ENCODE measurements around the gene RASL12.
"Not testable (repeated sequence)": the region's sequence is repeated elsewhere in the genome, so short reads cannot be mapped to it uniquely, and the experiment has no call there.

Gene RASL12

DNA sequence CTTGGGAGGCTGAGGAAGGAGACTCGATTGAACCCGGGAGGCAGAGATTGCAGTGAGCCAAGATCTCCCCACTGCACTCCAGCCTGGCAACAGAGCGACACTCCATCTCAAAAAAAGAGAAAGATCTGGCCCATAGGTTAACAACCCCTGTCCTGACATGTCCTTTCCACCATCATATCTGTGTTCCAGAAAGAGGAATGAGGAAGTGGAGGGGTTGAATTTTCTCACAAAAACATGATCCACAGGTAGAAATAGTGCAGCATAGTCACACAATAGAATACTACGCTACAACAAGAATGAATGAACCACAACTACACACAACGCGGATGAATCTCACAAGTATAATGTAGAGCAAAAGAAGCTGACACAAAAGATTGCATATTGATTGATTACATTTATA lies 27.3 kb downstream of the RASL12 start:
- no peak for DNase-seq
- in situ Hi-C loops (cut with MboI; ENCODE audit: low pct_unique_long_range_greater_than_20kb, low sequenced_read_pairs) = no loop called here

DNA sequence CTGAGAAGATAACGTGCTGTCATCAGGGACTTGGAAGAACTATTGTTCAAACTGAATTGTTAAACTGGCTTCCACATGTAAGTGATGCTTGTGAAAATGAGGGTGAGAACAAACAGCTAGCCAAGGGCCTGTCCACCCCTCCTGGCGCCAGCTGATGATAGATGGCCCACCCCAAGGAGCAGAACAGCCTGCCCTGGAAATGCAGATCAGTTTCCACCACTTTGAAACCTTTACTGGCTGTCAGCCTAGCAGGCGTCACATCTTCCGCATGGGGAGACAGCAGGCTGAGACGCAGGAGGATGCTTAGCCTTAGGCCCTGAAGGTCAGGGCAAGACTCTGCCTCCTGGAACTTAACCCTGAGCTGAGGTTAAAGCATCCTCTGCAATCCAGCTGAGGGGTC lies 29.0 kb downstream of the RASL12 start:
- DNase-seq = no peak
- in situ Hi-C loops (cut with MboI; ENCODE audit: low pct_unique_long_range_greater_than_20kb, low sequenced_read_pairs) = no loop called here

DNA sequence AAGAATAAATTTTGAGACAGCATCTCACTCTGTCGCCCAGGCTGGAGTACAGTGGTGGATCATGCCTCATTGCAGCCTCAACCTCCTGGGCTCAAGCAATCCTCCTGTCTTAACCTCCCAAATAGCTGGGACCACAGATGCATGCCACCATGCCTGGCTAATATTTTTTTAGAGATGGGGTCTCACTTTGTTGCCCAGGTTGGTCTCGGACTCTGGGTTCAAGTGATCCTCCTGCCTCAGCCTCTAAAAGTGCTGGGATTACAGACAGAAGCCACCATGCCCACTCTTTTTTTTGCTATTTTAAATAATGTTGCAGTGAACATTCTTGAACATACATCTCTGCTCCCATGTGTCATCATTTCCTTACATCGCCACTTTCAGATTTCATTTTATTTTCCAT lies 29.4 kb downstream of the RASL12 start:
- in situ Hi-C loops (cut with MboI; ENCODE audit: low pct_unique_long_range_greater_than_20kb, low sequenced_read_pairs) = no loop called here

DNA sequence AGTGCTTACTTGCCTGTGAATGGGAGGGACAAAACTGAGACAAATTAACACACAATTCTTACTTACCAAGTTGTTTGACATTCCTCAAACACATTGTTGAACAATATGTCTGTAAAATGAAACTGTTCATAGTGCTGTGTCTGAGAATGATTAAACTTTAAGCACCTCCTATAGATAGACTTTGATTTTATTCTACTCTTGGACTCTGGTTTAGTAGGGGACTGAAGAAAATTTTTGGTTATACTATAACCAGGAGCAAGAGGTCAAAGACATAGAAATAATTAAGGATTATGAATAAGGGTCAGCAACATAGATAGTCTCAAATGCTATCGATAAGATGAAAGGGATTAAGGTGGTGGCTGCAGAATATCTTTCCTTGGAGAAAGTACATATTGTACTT lies 30.5 kb downstream of the RASL12 start:
- in situ Hi-C loops (cut with MboI; ENCODE audit: low pct_unique_long_range_greater_than_20kb, low sequenced_read_pairs) = no loop called here

More for the DNA sequence above, 29.4 kb downstream of the RASL12 start:
- no peak for DNase-seq

DNA sequence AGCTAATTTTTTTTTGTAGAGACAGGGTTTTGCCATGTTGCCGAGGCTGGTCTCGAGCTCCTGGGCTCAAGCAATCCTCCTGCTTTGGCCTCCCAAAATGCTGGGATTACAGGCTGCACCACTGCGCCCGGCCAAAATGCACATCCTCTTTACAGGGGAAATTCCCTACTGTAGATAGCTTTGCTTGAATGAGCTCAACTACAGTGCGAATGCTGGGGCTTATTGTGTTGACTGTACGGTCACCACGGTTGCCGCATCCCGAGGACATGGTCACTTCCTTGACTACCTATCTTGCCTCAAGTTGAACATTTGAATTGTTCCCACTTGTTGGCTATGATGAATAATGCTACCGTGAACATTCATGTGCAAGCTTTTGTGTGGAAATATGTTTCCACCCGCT lies 33.1 kb downstream of the RASL12 start:
- DNase-seq = no peak
- in situ Hi-C loops (cut with MboI; ENCODE audit: low pct_unique_long_range_greater_than_20kb, low sequenced_read_pairs) = no loop called here

More for the DNA sequence above, 30.5 kb downstream of the RASL12 start:
- DNase-seq = no peak

DNA sequence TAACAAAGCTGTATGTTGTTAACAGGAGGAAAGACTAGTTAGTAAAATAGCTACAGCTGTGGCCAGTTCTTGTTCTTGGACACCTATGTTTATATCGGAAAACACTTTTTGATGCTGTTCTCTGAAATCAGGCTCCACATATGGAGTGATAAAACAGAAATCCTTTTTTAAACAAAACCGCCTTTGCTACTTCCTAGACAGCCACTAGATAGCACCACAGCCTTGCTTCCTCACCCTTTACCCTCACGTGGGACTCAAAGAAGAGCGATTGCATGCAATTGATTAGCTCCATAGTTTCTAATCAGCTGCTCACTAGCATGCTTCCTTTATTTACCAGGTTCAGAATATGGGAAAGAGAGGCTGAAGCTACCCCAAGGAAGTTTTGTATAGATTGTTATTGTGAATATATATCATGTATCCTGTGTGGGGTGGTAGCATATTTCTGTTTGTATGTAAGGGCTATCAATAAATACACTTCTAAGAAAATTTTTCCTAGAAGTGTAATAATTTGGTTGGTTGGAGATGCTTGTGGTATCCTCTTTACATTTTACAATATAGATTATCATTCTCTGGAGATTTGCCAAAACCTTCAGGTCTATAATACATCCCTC lies 34.0 kb downstream of the RASL12 start:
- DNase-seq = peak; percentile 77
- in situ Hi-C loops (cut with MboI; ENCODE audit: low pct_unique_long_range_greater_than_20kb, low sequenced_read_pairs) = no loop called here

DNA sequence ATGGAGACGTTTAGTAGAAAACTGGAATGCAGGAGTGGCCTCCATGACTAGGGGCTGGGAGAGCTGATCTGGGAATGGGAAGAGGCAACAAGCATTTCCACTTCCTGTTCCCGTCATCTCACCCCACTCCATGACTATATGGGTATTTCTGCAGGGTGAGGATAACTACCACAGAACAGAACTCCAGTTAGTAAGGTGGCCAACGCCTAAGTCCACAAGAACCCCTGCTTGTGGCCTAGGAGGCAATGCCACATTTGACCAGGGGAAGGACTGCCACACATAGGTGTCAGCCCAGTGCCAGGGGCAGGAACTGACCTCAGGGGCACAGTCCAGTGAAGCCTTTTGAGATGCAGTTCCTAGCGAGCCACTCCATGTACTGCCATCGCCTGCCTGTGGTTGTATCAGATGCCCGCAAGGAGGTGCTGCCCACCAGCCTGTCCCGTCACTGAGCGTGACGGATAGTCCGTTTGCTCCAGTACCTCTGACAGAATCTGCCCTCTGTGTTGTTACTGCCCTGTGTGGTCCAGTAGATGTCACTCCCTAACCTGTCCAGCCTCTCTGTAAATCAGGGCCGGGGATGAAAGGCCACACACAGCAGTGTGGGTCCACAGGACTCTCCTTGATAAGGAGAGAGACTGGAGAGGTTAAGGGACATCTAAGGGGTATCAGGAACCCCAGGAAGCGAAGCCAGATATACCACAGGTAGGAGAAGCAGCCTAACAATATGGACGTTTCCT lies 34.8 kb downstream of the RASL12 start:
- in situ Hi-C loops (cut with MboI; ENCODE audit: low pct_unique_long_range_greater_than_20kb, low sequenced_read_pairs) = no loop called here
- peak; percentile 87 for DNase-seq

DNA sequence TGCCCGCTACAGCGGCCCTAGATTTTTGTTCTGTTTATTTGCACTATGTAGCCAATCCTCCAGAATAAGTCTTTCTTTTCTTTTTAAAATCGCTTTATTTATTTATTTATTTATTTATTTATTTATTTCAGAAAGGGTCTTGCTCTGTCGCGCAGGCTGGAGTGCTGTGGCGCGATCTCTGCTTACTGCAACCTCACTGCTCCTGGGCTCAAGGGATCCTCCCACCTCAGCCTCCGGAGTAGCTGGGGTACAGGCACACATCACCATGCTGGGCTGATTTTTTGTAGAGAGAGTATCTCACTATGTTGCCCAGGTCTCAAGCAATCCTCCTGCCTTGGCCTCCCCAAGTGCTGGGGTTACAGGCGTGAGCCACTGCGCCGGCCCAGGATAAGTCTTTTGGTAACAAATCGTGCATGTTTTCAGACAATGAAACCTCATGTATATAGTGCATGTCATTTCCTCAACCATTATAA lies 38.0 kb downstream of the RASL12 start:
- in situ Hi-C loops (cut with MboI; ENCODE audit: low pct_unique_long_range_greater_than_20kb, low sequenced_read_pairs) = no loop called here
- no peak for DNase-seq

DNA sequence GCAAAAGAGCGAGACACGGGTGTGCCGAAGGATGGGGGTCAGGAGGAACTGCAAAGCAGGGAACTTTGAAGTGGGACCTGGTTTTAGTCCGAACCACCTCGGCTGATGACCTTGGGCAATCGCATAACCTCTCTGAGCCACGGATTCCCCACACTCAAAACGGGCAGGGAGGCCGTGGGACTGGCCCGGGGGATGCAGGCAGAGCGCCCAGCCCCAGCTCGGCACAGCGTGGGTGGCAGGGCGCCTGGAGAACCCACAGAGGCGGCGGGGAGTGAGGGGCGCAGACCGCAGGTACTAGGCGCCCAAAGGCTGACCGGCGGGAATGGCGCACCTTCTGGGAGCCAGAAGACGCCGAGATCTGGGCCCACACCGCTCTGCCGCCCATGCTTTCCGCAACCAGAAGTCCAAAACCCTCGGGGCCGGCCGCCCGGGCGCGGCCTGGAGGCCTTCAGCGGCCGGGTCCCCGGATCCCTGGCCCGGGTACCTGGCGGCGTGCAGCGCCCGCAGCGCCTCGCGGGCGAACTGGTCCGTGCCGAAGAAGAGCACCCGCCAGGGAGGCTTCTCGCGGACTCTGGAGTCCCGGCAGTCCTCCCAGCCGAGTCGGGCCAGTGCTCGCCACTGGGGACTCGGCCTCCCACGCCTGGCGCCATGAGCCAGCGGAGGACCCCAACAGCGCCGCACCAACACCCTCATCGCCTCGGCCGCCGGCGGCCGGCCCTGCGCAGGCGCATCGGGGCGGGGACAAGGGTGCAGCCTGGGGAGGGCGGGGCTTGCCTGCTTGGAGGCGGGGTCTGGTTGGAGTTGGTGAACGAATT lies 38.7 kb downstream of the RASL12 start, which contains the start of gene MTFMT:
MTFMT (minus strand) TSS at position 719 of the 815 bp plus-strand sequence; CDS start at position 693, 26 bp downstream.
- peak; percentile 90 for DNase-seq
- in situ Hi-C loops (cut with MboI; ENCODE audit: low pct_unique_long_range_greater_than_20kb, low sequenced_read_pairs) = no loop called here

DNA sequence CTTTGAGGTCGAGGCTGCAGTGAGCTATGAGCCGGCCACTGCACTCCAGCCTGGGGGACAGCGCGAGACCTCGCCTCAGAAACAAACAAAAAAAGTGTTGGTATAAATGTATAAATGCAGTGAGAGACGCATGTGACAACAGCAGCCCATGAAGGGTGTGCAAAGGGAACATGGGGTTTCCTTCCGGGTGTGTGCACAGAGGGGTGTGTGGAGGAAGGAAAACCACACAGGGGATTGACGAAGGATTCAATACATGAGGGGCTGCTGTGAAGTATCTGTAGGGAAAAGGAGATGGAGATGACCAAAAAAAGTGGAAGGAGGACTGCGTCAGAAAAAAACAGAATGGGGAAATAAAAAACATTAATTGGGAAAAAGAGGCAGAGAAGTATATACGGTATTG lies 39.5 kb downstream of the RASL12 start:
- in situ Hi-C loops (cut with MboI; ENCODE audit: low pct_unique_long_range_greater_than_20kb, low sequenced_read_pairs) = no loop called here
- peak; percentile 40 for DNase-seq

DNA sequence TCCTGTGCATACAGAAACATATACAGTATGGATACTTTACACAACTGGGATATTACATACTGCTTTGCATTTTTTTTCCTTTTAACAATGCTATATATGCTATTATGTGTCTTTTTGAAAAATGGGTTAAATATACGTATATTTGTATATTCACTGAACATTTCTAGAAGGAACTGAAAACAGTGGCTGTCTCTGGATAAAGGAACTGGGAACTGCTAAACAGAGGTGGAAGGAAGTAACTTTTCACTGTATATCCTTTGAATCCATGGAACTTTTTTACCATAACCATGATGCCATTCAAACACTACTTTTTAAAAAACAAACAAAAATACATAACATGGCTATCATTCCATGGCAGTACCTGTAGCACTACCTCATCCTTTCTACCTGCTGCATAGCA lies 40.2 kb downstream of the RASL12 start:
- in situ Hi-C loops (cut with MboI; ENCODE audit: low pct_unique_long_range_greater_than_20kb, low sequenced_read_pairs) = no loop called here

DNA sequence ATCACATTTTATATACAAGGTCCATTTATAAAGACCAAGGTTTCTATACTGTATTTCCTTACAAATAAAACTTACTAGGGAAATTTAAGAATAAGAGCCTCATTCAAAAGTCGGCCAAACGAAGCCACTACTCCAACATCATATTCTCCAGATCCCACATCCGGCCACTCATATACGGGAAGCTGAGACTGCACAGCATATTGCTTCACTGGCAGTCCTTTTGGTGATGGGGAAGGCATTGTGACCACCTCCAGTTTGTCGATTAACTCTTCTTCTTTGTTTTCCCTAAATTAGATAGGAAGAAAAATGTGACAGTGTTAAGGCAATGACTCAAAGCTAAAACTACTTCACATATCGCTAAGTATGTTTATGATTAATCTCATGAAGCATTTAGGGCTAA lies 41.0 kb downstream of the RASL12 start:
- no peak for DNase-seq
- in situ Hi-C loops (cut with MboI; ENCODE audit: low pct_unique_long_range_greater_than_20kb, low sequenced_read_pairs) = no loop called here

More for the DNA sequence above, 40.2 kb downstream of the RASL12 start:
- no peak for DNase-seq

DNA sequence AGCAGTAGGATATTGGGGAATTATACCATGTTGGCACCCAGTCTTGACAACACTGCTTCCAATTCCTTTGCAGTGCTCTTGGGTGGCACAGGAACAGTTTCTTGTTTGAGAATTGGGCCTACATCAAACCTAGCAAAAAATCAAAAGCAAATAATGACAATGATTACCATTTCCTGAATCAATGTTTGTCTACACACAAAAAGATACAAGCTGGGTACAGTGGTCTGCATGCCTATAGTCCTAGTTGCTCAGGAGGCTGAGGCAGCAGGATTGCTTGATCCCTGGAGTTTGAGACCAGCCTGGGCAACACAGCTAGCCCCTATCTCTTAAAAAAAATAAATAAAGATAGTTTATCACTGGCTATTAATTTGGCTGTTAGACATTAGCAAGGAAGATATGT lies 46.3 kb downstream of the RASL12 start:
- no peak for DNase-seq
- in situ Hi-C loops (cut with MboI; ENCODE audit: low pct_unique_long_range_greater_than_20kb, low sequenced_read_pairs) = no loop called here

DNA sequence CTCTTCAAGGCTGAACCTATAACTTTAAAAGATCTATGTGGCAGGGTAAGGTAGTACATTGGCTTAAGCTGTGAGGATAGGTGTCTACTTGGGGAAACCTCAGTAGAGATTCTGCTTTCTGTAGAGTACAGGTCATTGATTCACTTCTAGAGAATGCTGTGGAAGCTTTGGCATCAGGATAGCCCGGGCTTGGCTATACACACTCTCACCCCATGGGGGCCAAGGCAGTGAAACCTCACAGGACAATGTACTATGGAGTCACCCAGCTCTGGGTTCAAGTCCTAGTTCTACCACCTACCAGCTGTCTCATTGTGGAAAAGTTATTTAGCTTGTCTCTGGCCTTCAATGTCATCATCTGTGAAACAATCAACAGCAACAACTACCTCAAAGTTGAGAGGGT lies 47.4 kb downstream of the RASL12 start:
- in situ Hi-C loops (cut with MboI; ENCODE audit: low pct_unique_long_range_greater_than_20kb, low sequenced_read_pairs) = no loop called here

DNA sequence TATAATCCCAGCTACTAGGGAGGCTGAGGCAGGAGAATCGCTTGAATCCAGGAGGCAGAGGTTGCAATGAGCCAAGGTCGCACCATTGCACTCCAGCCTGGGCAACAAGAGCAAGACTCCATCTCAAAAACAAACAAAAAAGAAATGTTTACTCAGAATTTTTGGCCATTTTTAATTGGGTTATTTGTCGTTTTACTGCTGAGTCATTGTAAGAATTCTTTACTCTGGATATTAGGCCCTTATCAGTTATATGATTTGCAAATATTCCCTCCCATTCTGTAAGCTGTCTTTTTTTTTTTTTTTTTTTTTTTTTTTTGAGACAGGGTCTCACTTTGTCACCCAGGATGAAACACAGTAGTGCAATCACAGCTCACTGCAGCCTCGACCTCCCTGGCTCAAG lies 56.6 kb downstream of the RASL12 start:
- DNase-seq; in situ Hi-C loops (cut with MboI; ENCODE audit: low pct_unique_long_range_greater_than_20kb, low sequenced_read_pairs): not testable (repeated sequence)

More for the DNA sequence above, 47.4 kb downstream of the RASL12 start:
- DNase-seq = no peak

DNA sequence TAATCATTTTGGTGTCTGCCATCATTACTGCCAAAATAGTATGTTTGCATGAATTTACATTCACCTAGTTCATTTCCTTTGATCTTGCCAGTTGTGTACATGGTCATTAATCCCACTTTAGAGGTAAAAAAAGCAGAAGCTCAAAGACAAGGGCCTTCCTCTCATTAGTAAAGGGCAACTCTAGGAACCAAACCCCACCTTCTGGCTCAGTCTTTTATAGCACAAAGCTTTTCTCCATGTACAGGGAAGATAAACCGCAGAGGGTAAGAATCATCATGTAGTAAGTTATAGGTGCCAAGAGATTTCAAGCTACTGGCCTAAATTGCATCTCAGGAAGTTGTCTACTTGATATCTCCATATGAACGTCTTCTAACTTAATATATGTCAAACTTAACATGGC lies 58.8 kb downstream of the RASL12 start:
- DNase-seq = peak; percentile 78
- in situ Hi-C loops (cut with MboI; ENCODE audit: low pct_unique_long_range_greater_than_20kb, low sequenced_read_pairs) = no loop called here

DNA sequence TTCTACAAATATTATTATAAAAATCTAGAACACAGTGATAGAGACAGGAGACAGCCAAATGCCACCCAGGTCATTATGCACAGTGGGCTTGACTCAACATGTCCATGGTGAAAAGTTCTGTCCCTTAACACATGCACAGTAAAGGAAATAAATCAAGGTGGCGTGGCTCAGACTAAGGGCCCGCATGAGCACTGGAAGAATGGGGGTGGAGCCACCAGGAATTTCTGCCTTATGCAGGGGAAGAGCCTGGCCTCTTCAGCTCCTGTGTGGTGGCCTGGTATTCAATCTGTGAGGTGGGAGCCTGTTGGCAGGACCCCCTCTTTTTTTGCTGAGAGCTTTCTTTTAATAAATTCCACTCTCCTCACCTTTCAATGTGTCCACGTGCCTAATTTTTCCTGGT lies 60.9 kb downstream of the RASL12 start:
- in situ Hi-C loops (cut with MboI; ENCODE audit: low pct_unique_long_range_greater_than_20kb, low sequenced_read_pairs) = no loop called here
- DNase-seq = peak; percentile 24

DNA sequence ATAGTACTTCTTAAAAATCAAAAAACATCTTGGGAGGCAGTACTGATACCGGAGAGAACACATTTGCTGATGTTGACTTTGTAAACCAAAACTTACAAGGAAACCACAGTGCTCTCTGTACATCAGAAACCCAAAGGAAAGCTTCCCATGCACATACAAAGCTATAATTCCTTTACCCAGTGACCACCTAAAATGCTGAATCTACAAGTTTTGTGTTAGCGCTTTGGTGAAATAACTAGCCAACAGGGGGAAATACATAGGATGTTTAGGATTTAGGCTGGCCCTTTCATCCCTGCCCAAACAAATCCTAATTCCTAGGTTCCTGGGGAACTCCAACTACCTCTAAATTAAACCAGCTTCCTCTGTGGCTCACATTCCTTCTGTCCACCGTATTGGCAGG lies 62.8 kb downstream of the RASL12 start:
- in situ Hi-C loops (cut with MboI; ENCODE audit: low pct_unique_long_range_greater_than_20kb, low sequenced_read_pairs) = no loop called here

More for the DNA sequence above, 62.8 kb downstream of the RASL12 start:
- DNase-seq = no peak

All from KBM-7 (cell line).